HG02870 (cell line): ENCODE measurements around the gene RPLP2.

Experiments
- ATAC-seq: cut with Tn5 transposase; IDR thresholded peaks from one replicate; pipeline ENCODE4 v1.9.1; 2021; ENCODE audit warnings: mild to moderate bottlenecking, moderate library complexity; ENCODE audit not compliant: unreplicated experiment

RPLP2 gene

GRCh38 chr11:773425-773824, 36.3 kb upstream of the RPLP2 start:
- ATAC-seq: no peak

GRCh38 chr11:773830-774229, 35.9 kb upstream of the RPLP2 start:
- ATAC-seq: no peak

- ATAC-seq: no peak
Measured at GRCh38 chr11:774873-775592, 34.7 kb upstream of the RPLP2 start.

GRCh38 chr11:776263-776560, 33.6 kb upstream of the RPLP2 start:
- ATAC-seq: peak; percentile 10

GRCh38 chr11:776561-777287, 33.0 kb upstream of the RPLP2 start:
- peak; percentile 25 for ATAC-seq

- ATAC-seq: peak; percentile 55
Measured at GRCh38 chr11:777288-778255, 32.2 kb upstream of the RPLP2 start, which contains the start of gene GATD1. GATD1 (minus strand) TSS chr11:777487; CDS start chr11:777462, 25 bp downstream.

GRCh38 chr11:778976-779954, 30.5 kb upstream of the RPLP2 start:
- ATAC-seq: no peak

GRCh38 chr11:779955-780532, 29.7 kb upstream of the RPLP2 start:
- ATAC-seq: no peak

- ATAC-seq: no peak
Measured at GRCh38 chr11:782264-783174, 27.2 kb upstream of the RPLP2 start.

- no peak for ATAC-seq
Measured at GRCh38 chr11:783581-784015, 26.2 kb upstream of the RPLP2 start.

- ATAC-seq: no peak
Measured at GRCh38 chr11:786235-787083, 23.3 kb upstream of the RPLP2 start.

GRCh38 chr11:787084-787675, 22.6 kb upstream of the RPLP2 start:
- no peak for ATAC-seq

- ATAC-seq: no peak
Measured at GRCh38 chr11:788009-788640, 21.6 kb upstream of the RPLP2 start.

- no peak for ATAC-seq
Measured at GRCh38 chr11:788953-789940, 20.5 kb upstream of the RPLP2 start.

GRCh38 chr11:789943-790342, 19.8 kb upstream of the RPLP2 start, which contains the start of gene CEND1:
CEND1 (minus strand) TSS chr11:790090; CDS start chr11:788576, 1,514 bp downstream.
- no peak for ATAC-seq
